Duodenal mucosa (tissue), 2 donors: ENCODE measurements around the gene ZNF521.

Experiments used
- H3K27ac ChIP-seq: one replicate; pipeline ENCODE4 v1.7.0; 2013; ENCODE audit warnings: low read depth, low read length
- H3K27me3 ChIP-seq, 2 donors: one replicate each; pipeline ENCODE4 v1.7.0; 2013; ENCODE audit warnings: low read length in 2 of 2, control low read depth in 1 of 2; ENCODE audit not compliant: insufficient read depth in 2 of 2, control insufficient read depth in 1 of 2
- H3K36me3 ChIP-seq, 2 donors: one replicate each; pipeline ENCODE4 v1.7.0; 2013; ENCODE audit warnings: low read length in 2 of 2, control low read depth in 1 of 2; ENCODE audit not compliant: insufficient read depth in 2 of 2, control insufficient read depth in 1 of 2
- H3K4me1 ChIP-seq, 2 donors: one replicate each; pipeline ENCODE4 v1.7.0; 2013; ENCODE audit warnings: low read length in 2 of 2, control low read depth in 1 of 2; ENCODE audit not compliant: insufficient read depth in 2 of 2, control insufficient read depth in 1 of 2
- H3K4me3 ChIP-seq, 2 donors: one replicate each; pipeline ENCODE4 v1.7.0; 2013; ENCODE audit warnings: low read length in 2 of 2, low read depth in 1 of 2
- H3K9ac ChIP-seq, 2 donors: one replicate each; pipeline ENCODE4 v1.7.0; 2013; ENCODE audit warnings: low read length in 2 of 2, low read depth in 1 of 2
- H3K9me3 ChIP-seq, 2 donors: one replicate each; pipeline ENCODE4 v1.7.0; 2013; ENCODE audit warnings: low read length in 2 of 2, control low read depth in 1 of 2; ENCODE audit not compliant: control insufficient read depth in 1 of 2

Gene ZNF521

DNA sequence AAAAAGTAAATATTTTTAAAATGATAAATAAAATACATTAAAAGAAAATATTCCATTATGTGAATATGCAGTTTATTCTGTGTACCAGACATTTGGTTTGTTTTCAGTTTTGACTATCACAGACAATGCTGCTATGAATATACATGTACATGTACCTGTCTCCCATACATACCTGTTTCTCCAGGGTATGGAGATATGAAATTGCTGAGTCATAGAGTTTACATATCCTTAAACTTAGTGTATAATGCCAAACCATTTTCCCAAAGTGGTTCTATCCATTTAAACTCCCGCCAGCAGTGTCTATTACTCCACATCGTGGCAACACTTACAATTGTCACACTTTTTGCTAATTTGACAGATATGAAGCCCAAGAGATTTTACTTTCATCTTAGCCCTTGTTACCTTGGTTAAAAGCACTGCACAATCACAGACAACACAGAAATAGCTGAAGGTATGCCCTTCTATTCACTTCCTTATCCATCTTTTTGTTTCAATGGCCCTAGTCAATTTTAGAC is 56.3 kb downstream of the ZNF521 start:
- Histone ChIP-seq H3K9ac (no peak overlapping the region), H3K9me3 (no peaks in the 10 kb centered on the region), H3K4me1 (no peaks in the 10 kb centered on the region), H3K4me3 (no peak overlapping the region), H3K27ac (no peak overlapping the region), H3K27me3 (no peaks in the 10 kb centered on the region), H3K36me3 (no peaks in the 10 kb centered on the region)

DNA sequence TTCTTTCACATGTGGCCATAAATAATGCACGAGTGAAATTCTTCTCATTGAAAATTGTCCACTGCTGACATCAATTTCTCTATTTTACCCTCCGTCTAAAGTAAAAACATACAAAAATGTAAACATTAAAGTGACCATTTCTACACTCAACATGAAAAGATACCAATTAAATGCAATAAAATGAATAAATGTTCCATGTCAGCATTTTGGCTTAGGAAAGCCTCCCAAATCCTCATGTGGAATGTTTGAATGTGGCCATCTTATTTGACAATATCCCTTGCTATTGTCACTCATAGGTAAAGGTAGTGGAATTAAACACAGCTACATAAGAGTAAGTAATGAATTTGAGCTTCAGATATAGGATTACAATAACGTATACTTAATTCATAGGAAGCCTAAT is 60.8 kb downstream of the ZNF521 start:
- H3K27me3 ChIP-seq: no peaks in the 10 kb centered on the region
- no peak overlapping the region for H3K9ac ChIP-seq
- H3K9me3 ChIP-seq: no peaks in the 10 kb centered on the region
- H3K4me3 ChIP-seq: no peak overlapping the region
- H3K27ac ChIP-seq: no peak overlapping the region
- H3K4me1 ChIP-seq: no peaks in the 10 kb centered on the region
- H3K36me3 ChIP-seq: no peaks in the 10 kb centered on the region

DNA sequence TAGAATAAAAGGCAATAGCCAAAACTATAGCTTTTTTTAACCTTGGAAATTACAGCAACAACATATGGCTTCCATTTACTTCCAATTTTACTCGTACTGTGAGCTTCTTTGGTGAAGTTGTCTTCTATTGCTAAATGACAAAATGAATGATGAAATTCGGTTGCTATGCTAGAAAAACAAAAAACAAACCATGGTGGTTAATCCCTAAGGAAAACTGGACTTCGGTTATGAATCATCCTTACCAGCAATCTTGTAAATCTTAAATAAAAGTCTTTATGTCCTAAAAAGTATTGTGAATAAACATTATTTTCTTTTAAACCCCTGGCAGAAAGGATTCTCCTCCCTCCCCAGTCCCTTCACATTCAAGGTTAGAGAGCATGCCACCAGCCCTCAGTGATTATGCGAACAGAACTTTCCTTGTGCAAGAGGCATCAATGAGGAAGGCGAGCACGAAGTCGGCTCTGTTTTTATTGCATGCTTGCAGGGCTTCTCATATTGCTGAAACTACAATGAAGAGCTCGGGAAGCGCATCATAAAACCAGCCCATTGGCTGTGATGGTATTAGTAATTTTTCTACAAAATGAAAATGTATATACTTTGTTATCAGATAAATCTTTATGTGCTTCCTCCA is 62.9 kb downstream of the ZNF521 start:
- Histone ChIP-seq H3K27me3 (no peaks in the 10 kb centered on the region), H3K4me1 (no peaks in the 10 kb centered on the region)

GRCh38 chr18:25288340-25288938 is 63.5 kb downstream of the ZNF521 start:
- Histone ChIP-seq H3K9ac (no peak overlapping the region), H3K4me3 (no peak overlapping the region), H3K27me3 (no peaks in the 10 kb centered on the region), H3K4me1 (no peaks in the 10 kb centered on the region), H3K36me3 (no peaks in the 10 kb centered on the region), H3K9me3 (no peaks in the 10 kb centered on the region), H3K27ac (no peak overlapping the region)

More for the DNA sequence above, 62.9 kb downstream of the ZNF521 start:
- Histone ChIP-seq H3K4me3 (no peak overlapping the region), H3K9ac (no peak overlapping the region), H3K9me3 (no peaks in the 10 kb centered on the region), H3K27ac (no peak overlapping the region), H3K36me3 (no peaks in the 10 kb centered on the region)

- Histone ChIP-seq H3K4me1 (no peaks in the 10 kb centered on the region), H3K9ac (no peak overlapping the region)
Observed at GRCh38 chr18:25287106-25287505, 64.9 kb downstream of the ZNF521 start.

GRCh38 chr18:25284861-25285550 is 67.0 kb downstream of the ZNF521 start:
- no peak overlapping the region for H3K9ac ChIP-seq
- no peaks in the 10 kb centered on the region for H3K9me3 ChIP-seq
- peaks cover 0 to 3% of the 10 kb centered on the region in 2 donors for H3K27me3 ChIP-seq
- H3K4me3 ChIP-seq: no peak overlapping the region
- no peak overlapping the region for H3K27ac ChIP-seq
- H3K36me3 ChIP-seq: no peaks in the 10 kb centered on the region
- H3K4me1 ChIP-seq: no peaks in the 10 kb centered on the region

More at GRCh38 chr18:25287106-25287505, 64.9 kb downstream of the ZNF521 start:
- no peaks in the 10 kb centered on the region for H3K9me3 ChIP-seq
- H3K27ac ChIP-seq: no peak overlapping the region
- H3K27me3 ChIP-seq: peaks cover 0 to 2% of the 10 kb centered on the region in 2 donors
- H3K4me3 ChIP-seq: no peak overlapping the region
- no peaks in the 10 kb centered on the region for H3K36me3 ChIP-seq

- Histone ChIP-seq H3K4me3 (no peak overlapping the region), H3K27me3 (peaks cover 0 to 3% of the 10 kb centered on the region in 2 donors), H3K9me3 (no peaks in the 10 kb centered on the region), H3K27ac (no peak overlapping the region), H3K36me3 (no peaks in the 10 kb centered on the region), H3K4me1 (no peaks in the 10 kb centered on the region), H3K9ac (no peak overlapping the region)
Observed at GRCh38 chr18:25284281-25284680, 67.7 kb downstream of the ZNF521 start.

- no peak overlapping the region for H3K27ac ChIP-seq
- H3K9ac ChIP-seq: no peak overlapping the region
Observed at GRCh38 chr18:25283781-25284180, 68.2 kb downstream of the ZNF521 start.

GRCh38 chr18:25282896-25283703 is 68.9 kb downstream of the ZNF521 start:
- Histone ChIP-seq H3K4me1 (no peaks in the 10 kb centered on the region), H3K4me3 (no peak overlapping the region), H3K27ac (no peak overlapping the region), H3K9ac (no peak overlapping the region), H3K27me3 (peaks cover 0 to 3% of the 10 kb centered on the region in 2 donors), H3K36me3 (no peaks in the 10 kb centered on the region), H3K9me3 (no peaks in the 10 kb centered on the region)

More at GRCh38 chr18:25283781-25284180, 68.2 kb downstream of the ZNF521 start:
- no peaks in the 10 kb centered on the region for H3K36me3 ChIP-seq
- no peaks in the 10 kb centered on the region for H3K9me3 ChIP-seq
- peaks cover 0 to 3% of the 10 kb centered on the region in 2 donors for H3K27me3 ChIP-seq
- H3K4me1 ChIP-seq: no peaks in the 10 kb centered on the region
- H3K4me3 ChIP-seq: no peak overlapping the region
